ENCODE data around the gene HOOK2. TPM values are rescaled to one million over a fixed set of nuclear protein-coding genes. Genes with fewer than 3 reads are reported as not detected.

The HOOK2 gene
- total RNA-seq, 1 donor from 2014 or later = 30.3 TPM

- H3K4me1 Mint-ChIP-seq (ENCODE audit: unreplicated experiment) = peaks cover 23% of the 10 kb centered on the region
- peak overlapping the region; percentile 87 for H3K4me3 Mint-ChIP-seq (ENCODE audit: unreplicated experiment)
- H3K36me3 Mint-ChIP-seq (ENCODE audit: low read depth, unreplicated experiment) = no peaks in the 10 kb centered on the region
- H3K27ac Mint-ChIP-seq (ENCODE audit: unreplicated experiment) = peak overlapping the region; percentile 76
- no peak for TF ChIP-seq CTCF (IDR thresholded peaks at IDR 0.05; ENCODE audit: unreplicated experiment)
- peak; percentile 88 for DNase-seq (ENCODE audit: low spot score)
- no peaks in the 10 kb centered on the region for H3K9me3 Mint-ChIP-seq (ENCODE audit: unreplicated experiment)
- peaks cover 28% of the 10 kb centered on the region for H3K27me3 Mint-ChIP-seq (ENCODE audit: unreplicated experiment)
Observed at GRCh38 chr19:12789904-12790619, 14.7 kb upstream of the HOOK2 start.

DNA sequence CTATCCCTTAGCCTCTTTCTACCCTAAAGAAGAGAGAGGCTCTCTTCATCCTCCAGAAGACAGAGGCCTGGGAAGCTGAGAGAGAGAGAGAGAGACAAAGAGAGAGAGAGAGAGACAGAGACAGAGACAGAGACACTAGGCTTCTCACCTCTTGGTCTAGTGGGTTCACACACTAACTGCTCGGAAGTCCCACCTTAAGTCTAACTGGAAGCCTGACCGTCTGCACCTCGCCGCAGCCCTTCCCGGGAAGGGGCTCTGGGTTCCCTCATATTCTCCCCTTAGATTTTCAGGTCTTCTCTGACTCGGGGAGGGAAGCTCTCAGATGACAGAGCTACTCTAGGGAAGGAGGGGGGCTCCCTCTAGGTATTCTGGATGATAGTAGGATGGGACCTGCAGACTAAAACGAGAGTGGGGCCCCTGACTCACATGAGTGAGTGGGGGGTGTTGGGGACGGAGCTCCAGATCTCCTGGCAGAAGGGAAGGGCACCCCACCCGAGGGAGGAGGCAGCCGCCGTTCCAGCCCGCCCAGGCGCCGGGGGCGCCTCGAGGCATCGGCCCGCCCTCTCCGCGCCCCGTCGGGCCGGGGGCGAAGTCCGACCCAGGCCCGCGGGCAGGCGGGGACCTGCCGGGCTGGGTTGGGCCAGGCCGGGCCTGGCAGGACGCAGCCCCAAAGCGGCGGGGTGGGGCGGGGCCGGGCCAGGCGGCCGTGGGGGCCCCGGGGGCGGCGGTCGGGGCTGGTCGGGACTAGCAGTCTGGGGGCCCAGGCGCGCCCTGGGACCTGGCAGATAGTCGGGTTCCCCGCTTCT lies 13.9 kb upstream of the HOOK2 start:
- no peaks in the 10 kb centered on the region for H3K9me3 Mint-ChIP-seq (ENCODE audit: unreplicated experiment)
- peaks cover 27% of the 10 kb centered on the region for H3K27me3 Mint-ChIP-seq (ENCODE audit: unreplicated experiment)
- peaks cover 23% of the 10 kb centered on the region for H3K4me1 Mint-ChIP-seq (ENCODE audit: unreplicated experiment)
- no peak for DNase-seq (ENCODE audit: low spot score)
- no peaks in the 10 kb centered on the region for H3K36me3 Mint-ChIP-seq (ENCODE audit: low read depth, unreplicated experiment)
- H3K4me3 Mint-ChIP-seq (ENCODE audit: unreplicated experiment) = peak overlapping the region; percentile 67
- no peak for TF ChIP-seq CTCF (IDR thresholded peaks at IDR 0.05; ENCODE audit: unreplicated experiment)
- peak overlapping the region; percentile 80 for H3K27ac Mint-ChIP-seq (ENCODE audit: unreplicated experiment)

- Mint-ChIP-seq H3K27ac (ENCODE audit: unreplicated experiment) (peak overlapping the region; percentile 80), H3K36me3 (ENCODE audit: low read depth, unreplicated experiment) (no peaks in the 10 kb centered on the region), H3K4me3 (ENCODE audit: unreplicated experiment) (peak overlapping the region; percentile 67), H3K4me1 (ENCODE audit: unreplicated experiment) (peaks cover 20% of the 10 kb centered on the region), H3K27me3 (ENCODE audit: unreplicated experiment) (peaks cover 23% of the 10 kb centered on the region), H3K9me3 (ENCODE audit: unreplicated experiment) (no peaks in the 10 kb centered on the region)
- no peak for TF ChIP-seq CTCF (IDR thresholded peaks at IDR 0.05; ENCODE audit: unreplicated experiment)
- no peak for DNase-seq (ENCODE audit: low spot score)
Observed at GRCh38 chr19:12788682-12789097, 13.3 kb upstream of the HOOK2 start.

DNA sequence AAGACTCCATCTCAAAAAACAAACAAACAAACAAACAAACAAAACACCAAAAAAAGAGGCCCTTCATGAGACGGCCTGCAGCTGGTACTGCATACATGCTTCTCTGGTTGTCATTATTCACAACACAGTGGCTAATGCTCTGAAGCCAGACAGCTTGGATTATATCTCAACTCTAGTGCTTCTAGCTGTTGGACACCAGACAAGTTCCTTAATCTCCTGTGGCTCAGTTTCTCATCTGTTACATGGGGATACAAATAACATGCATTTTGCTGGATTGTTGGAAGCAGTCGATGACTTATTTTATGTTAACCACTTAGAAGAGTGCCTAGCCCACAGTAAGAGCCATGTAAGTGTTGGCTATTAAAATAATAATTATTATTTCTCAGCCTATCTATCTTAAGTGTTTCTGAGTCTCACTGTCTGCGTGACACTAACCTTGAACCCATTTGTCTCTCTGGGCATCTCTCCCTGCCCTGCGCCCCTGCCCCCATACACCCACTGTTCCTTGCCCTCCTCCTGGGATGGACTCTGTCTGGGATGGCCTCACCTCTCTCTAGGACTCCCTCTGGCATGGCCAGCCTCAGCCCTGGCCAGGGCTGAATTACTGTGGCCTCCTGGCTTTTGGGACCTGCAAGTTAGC lies 12.8 kb upstream of the HOOK2 start:
- peaks cover 21% of the 10 kb centered on the region for H3K27me3 Mint-ChIP-seq (ENCODE audit: unreplicated experiment)
- peaks cover 24% of the 10 kb centered on the region for H3K4me1 Mint-ChIP-seq (ENCODE audit: unreplicated experiment)
- H3K9me3 Mint-ChIP-seq (ENCODE audit: unreplicated experiment) = no peaks in the 10 kb centered on the region

More for the DNA sequence above, 12.8 kb upstream of the HOOK2 start:
- TF ChIP-seq CTCF (IDR thresholded peaks at IDR 0.05; ENCODE audit: unreplicated experiment) = no peak
- Mint-ChIP-seq H3K4me3 (ENCODE audit: unreplicated experiment) (no peak overlapping the region), H3K36me3 (ENCODE audit: low read depth, unreplicated experiment) (no peaks in the 10 kb centered on the region), H3K27ac (ENCODE audit: unreplicated experiment) (peak overlapping the region; percentile 63)
- DNase-seq (ENCODE audit: low spot score) = no peak

All from endothelial cell (in vitro differentiated cells).